ENCODE results near the gene WFIKKN1.

DNA sequence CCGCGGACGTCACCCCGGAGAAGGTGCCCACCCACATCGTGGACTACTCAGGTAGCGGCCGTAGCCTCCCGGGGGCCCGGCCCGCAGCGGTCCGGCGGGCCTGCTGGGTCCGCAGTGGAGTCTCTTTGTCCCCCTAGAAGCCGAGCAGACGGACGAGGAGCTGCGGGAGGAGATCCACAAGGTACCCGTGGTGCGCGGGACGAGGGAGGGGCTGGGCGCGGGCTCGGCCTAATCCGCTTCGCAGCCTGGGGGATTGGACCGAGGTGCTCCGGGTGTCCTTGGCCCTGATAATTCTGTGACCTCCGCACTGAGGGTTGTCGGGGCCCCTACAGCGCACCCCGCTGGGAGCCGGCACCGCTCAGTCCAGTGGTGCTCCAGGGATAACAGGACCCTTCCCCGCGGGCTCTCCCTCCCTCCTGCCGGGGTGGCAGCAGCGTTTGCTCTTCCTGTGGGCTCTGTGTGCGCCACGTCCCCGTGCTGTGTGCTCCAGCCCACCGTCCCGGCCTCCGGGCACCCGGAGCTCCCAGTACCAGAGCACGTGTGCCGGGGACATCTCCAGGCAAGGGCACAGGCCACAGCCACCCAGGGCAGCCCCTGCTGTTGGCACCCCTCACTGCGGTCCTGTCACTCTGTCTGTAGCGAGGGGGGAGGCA lies 37.9 kb downstream of the WFIKKN1 start:
- TF ChIP-seq, protein P1, sequence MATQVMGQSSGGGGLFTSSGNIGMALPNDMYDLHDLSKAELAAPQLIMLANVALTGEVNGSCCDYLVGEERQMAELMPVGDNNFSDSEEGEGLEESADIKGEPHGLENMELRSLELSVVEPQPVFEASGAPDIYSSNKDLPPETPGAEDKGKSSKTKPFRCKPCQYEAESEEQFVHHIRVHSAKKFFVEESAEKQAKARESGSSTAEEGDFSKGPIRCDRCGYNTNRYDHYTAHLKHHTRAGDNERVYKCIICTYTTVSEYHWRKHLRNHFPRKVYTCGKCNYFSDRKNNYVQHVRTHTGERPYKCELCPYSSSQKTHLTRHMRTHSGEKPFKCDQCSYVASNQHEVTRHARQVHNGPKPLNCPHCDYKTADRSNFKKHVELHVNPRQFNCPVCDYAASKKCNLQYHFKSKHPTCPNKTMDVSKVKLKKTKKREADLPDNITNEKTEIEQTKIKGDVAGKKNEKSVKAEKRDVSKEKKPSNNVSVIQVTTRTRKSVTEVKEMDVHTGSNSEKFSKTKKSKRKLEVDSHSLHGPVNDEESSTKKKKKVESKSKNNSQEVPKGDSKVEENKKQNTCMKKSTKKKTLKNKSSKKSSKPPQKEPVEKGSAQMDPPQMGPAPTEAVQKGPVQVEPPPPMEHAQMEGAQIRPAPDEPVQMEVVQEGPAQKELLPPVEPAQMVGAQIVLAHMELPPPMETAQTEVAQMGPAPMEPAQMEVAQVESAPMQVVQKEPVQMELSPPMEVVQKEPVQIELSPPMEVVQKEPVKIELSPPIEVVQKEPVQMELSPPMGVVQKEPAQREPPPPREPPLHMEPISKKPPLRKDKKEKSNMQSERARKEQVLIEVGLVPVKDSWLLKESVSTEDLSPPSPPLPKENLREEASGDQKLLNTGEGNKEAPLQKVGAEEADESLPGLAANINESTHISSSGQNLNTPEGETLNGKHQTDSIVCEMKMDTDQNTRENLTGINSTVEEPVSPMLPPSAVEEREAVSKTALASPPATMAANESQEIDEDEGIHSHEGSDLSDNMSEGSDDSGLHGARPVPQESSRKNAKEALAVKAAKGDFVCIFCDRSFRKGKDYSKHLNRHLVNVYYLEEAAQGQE (IDR thresholded peaks at IDR 0.05; ENCODE audit: unreplicated experiment), result no peak
- TF ChIP-seq CTCF (conservative IDR thresholded peaks at IDR 0.05; ENCODE audit: low read depth in 2 of 2) (no peak), NANOG (IDR thresholded peaks at IDR 0.05; ENCODE audit: borderline replicate concordance) (no peak)
- TF ChIP-seq, protein P2, sequence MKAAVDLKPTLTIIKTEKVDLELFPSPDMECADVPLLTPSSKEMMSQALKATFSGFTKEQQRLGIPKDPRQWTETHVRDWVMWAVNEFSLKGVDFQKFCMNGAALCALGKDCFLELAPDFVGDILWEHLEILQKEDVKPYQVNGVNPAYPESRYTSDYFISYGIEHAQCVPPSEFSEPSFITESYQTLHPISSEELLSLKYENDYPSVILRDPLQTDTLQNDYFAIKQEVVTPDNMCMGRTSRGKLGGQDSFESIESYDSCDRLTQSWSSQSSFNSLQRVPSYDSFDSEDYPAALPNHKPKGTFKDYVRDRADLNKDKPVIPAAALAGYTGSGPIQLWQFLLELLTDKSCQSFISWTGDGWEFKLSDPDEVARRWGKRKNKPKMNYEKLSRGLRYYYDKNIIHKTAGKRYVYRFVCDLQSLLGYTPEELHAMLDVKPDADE (IDR thresholded peaks at IDR 0.05), result no peak

Measured in GM23338 (cell line).